GM20000 (cell line): ENCODE measurements around the gene CYP27B1.
A peak's percentile ranks its signal among the peaks of the same experiment; 100 is the strongest.

ENCODE experiments used
- DNase-seq: peaks from one replicate; pipeline ENCODE4 v3.0.0; 2012; ENCODE audit warnings: low spot score
- TF ChIP-seq, protein P1 (sequence below): IDR thresholded peaks from 2 replicates; pipeline ENCODE4 v1.5.1; 2012; ENCODE audit warnings: mild to moderate bottlenecking, control low read depth; ENCODE audit errors: extremely low read depth, missing control alignments

The CYP27B1 gene

GRCh38 chr12:57803319-57803893, 36.5 kb upstream of the CYP27B1 start:
- peak; percentile 38 for DNase-seq

DNA sequence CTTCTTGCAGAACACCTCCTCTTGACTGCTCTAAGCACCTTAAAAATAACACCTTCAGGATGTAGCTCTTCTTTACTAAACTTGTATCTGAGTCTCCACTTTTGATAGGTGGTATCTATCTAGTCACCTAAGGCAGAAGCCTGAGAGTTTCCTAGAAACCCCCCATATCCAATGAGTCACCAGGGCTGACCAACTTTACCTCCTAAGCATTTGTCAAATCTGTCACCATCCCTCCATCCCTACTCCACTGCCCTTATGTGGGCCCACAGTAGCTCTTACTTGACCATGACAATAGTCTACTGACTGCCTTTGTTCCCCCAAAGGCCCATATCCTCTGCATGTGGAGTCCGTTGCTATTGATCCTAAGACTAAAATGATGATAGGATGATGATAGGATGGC, 35.7 kb upstream of the CYP27B1 start:
- DNase-seq, result no peak
- TF ChIP-seq, protein P1, sequence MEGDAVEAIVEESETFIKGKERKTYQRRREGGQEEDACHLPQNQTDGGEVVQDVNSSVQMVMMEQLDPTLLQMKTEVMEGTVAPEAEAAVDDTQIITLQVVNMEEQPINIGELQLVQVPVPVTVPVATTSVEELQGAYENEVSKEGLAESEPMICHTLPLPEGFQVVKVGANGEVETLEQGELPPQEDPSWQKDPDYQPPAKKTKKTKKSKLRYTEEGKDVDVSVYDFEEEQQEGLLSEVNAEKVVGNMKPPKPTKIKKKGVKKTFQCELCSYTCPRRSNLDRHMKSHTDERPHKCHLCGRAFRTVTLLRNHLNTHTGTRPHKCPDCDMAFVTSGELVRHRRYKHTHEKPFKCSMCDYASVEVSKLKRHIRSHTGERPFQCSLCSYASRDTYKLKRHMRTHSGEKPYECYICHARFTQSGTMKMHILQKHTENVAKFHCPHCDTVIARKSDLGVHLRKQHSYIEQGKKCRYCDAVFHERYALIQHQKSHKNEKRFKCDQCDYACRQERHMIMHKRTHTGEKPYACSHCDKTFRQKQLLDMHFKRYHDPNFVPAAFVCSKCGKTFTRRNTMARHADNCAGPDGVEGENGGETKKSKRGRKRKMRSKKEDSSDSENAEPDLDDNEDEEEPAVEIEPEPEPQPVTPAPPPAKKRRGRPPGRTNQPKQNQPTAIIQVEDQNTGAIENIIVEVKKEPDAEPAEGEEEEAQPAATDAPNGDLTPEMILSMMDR, result no peak

More at GRCh38 chr12:57803319-57803893, 36.5 kb upstream of the CYP27B1 start:
- TF ChIP-seq, protein P1, result peak; percentile 79

- TF ChIP-seq, protein P1, result no peak
- no peak for DNase-seq
Observed at GRCh38 chr12:57800965-57801364, 34.1 kb upstream of the CYP27B1 start.

DNA sequence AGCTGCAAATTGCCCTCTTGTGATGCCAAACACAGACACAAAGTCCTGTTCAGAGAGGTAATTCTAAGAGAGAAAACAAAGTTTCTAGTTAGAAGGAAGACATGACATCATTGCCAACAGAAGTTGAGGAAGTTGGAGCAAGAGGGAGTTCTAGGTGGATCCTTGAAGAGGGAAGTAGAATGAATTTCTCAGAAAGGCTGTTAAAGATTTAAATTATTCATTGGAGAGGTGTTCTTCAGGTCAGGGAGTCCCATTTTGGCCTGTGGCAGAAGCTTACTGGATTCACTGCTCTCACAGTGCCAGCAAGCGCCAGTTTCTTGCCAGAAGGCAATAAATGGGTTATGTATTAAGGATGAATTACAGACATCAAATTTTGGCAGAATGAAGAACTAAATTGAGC, 31.1 kb upstream of the CYP27B1 start:
- no peak for DNase-seq
- TF ChIP-seq, protein P1, result no peak

DNA sequence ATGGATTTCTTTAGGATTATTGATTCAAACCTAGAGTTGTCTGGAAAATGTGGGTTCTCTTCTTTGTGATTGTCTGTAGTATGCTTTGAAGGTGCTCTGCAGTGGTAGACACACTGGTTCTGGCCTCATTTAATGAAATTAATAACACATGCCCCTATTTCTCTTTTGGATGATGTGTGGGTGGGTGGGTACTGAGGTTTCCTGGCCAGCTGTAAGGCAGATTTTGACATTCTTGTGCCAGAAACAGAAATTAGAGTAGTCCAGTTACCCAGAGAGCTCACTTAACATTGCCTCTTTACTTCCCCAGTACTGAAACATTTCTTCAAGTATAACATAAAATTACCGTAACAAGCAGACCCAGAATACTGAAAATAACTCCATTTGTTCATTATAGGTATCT, 30.1 kb upstream of the CYP27B1 start:
- TF ChIP-seq, protein P1, result no peak
- DNase-seq, result no peak

GRCh38 chr12:57795354-57795753, 28.5 kb upstream of the CYP27B1 start:
- TF ChIP-seq, protein P1, result no peak
- DNase-seq, result no peak

GRCh38 chr12:57793920-57794319, 27.0 kb upstream of the CYP27B1 start:
- DNase-seq, result no peak
- TF ChIP-seq, protein P1, result no peak
